Body of pancreas (tissue), 4 donors: Measurements from ENCODE around the gene AVEN.

Source experiments
- CTCF ChIP-seq, 7 experiments: fragments of 450-650 bp in 4 of 7; fragments of 200-600 bp in 3 of 7; sonication (generic) in 3 of 7; IDR thresholded peaks; one replicate each; pipeline ENCODE4 v1.5.1; 2016 to 2019; ENCODE audit warnings: antibody characterized with exemption in 7 of 7
- POLR2A ChIP-seq, 3 donors: fragments of 450-650 bp; IDR thresholded peaks; one replicate each; pipeline ENCODE4 v1.6.1; 2016; ENCODE audit warnings: antibody characterized with exemption in 3 of 3, mild to moderate bottlenecking in 2 of 3

- TF ChIP-seq CTCF (IDR thresholded peaks at IDR 0.05) (no peak), POLR2A (IDR thresholded peaks at IDR 0.05) (no peak)
Measured at GRCh38 chr15:34009656-34010055, 29.3 kb downstream of the AVEN start.
